Transverse colon (tissue), 4 donors: ENCODE results near the gene CYP4F2. TPM values are rescaled to one million over a fixed set of nuclear protein-coding genes. Genes with fewer than 3 reads are reported as not detected.

Experiments
- DNase-seq: peaks from one replicate; pipeline ENCODE4 v3.0.0-alpha.2; 2019
- H3K27ac ChIP-seq, 4 donors: fragments of 200-600 bp; sonication (generic); 2 replicates each; pipeline ENCODE4 v1.5.1; 2016 to 2018; ENCODE audit warnings: inconsistent platforms in 4 of 4
- H3K27me3 ChIP-seq: fragments of 200-600 bp; sonication (generic); 2 replicates; pipeline ENCODE4 v1.5.1; 2017; ENCODE audit warnings: inconsistent platforms
- H3K36me3 ChIP-seq, 4 donors: fragments of 200-600 bp; sonication (generic); 2 replicates each; pipeline ENCODE4 v1.5.1; 2017 to 2019; ENCODE audit warnings: inconsistent platforms in 4 of 4
- H3K4me1 ChIP-seq, 4 donors: fragments of 200-600 bp; sonication (generic); 2 replicates each; pipeline ENCODE4 v1.5.1; 2017 to 2020; ENCODE audit warnings: inconsistent platforms in 4 of 4
- H3K4me3 ChIP-seq, 4 donors: fragments of 200-600 bp; sonication (generic); 1 replicate in 1 of 4; 2 replicates in 3 of 4; pipeline versions ENCODE4 v1.5.1 to v1.6.1; 2017 to 2019; ENCODE audit warnings: inconsistent platforms in 4 of 4
- H3K9me3 ChIP-seq, 2 donors: fragments of 200-600 bp; sonication (generic); 2 replicates each; pipeline ENCODE4 v1.5.1; 2017 to 2019; ENCODE audit warnings: inconsistent platforms in 2 of 2
- CTCF ChIP-seq, 5 experiments: fragments of 200-600 bp in 3 of 5; fragments of 450-650 bp in 2 of 5; sonication (generic) in 3 of 5; IDR thresholded peaks; 1 replicate in 2 of 5; 2 replicates in 3 of 5; pipeline ENCODE4 v1.5.1; 2016 to 2017; ENCODE audit warnings: antibody characterized with exemption in 5 of 5, inconsistent platforms in 3 of 5, mild to moderate bottlenecking in 2 of 5, moderate library complexity in 1 of 5
- EP300 ChIP-seq: sonication (generic); formaldehyde crosslinking; IDR thresholded peaks from one replicate; pipeline ENCODE4 v1.6.1; 2017; ENCODE audit warnings: antibody characterized with exemption, low read depth
- POLR2A ChIP-seq: fragments of 450-650 bp; IDR thresholded peaks from one replicate; pipeline ENCODE4 v1.6.1; 2016; ENCODE audit warnings: antibody characterized with exemption, mild to moderate bottlenecking, moderate library complexity
- POLR2AphosphoS5 ChIP-seq, 3 donors: sonication (generic); formaldehyde crosslinking; IDR thresholded peaks; one replicate each; pipeline ENCODE4 v1.6.1; 2016; ENCODE audit warnings: antibody characterized with exemption in 3 of 3
- WGBS, 2 donors: methylation state at CpG; one replicate each; pipeline ENCODE4 v1.1.5; 2018; ENCODE audit warnings: low coverage in 1 of 2; 5-methylcytosine and 5-hydroxymethylcytosine counted together
- in situ Hi-C, 4 donors: fragments of 200-750 bp; cut with MboI; loops; one replicate each; pipeline versions ENCODE4 v1.15.0 to v1.15.1; 2017; ENCODE audit warnings: low sequenced_read_pairs in 3 of 4, low pct_ligation_motif_present in 1 of 4, low pct_unique_long_range_greater_than_20kb in 1 of 4
- intact Hi-C: fragments of 100-400 bp; cut with DNase I; formaldehyde crosslinking; loops from one replicate; pipeline ENCODE4 v1.15.1; 2023; ENCODE audit warnings: low total_unique reads
- total RNA-seq, 4 donors: library from RNA; depleted of rRNA; stranded (reverse); fragments of >200 nt; gene quantifications; one replicate each; pipeline ENCODE4 v1.1.0, GENCODE V29; 2016

CYP4F2 gene
- total RNA-seq, 4 donors from 2014 or later, result 24.2 to 166 (median 32.7) TPM

- intact Hi-C loops (no loop called here), in situ Hi-C loops (no loop called here)
- Histone ChIP-seq H3K4me3 (no peak overlapping the region), H3K36me3 (no peaks in the 10 kb centered on the region), H3K27me3 (peaks cover 13% of the 10 kb centered on the region), H3K27ac (no peak overlapping the region), H3K4me1 (peaks cover 0 to 7% (median 3%) of the 10 kb centered on the region in 4 donors), H3K9me3 (no peaks in the 10 kb centered on the region)
- TF ChIP-seq POLR2AphosphoS5 (IDR thresholded peaks at IDR 0.05) (no peak), POLR2A (no peak), CTCF (IDR thresholded peaks at IDR 0.05) (no peak), EP300 (no peak)
- no peak for DNase-seq
- WGBS, 2 donors, result 81 to 93% methylated on average over 6 to 16 of the region's 16 CpGs
These were observed 692 bp downstream of the CYP4F2 start for GRCh38 chr19:15897026-15897737.

GRCh38 chr19:15895876-15896430 is 1.9 kb downstream of the CYP4F2 start:
- Histone ChIP-seq H3K4me3 (no peak overlapping the region), H3K27me3 (peaks cover 13% of the 10 kb centered on the region), H3K4me1 (peaks cover 0 to 7% (median 3%) of the 10 kb centered on the region in 4 donors), H3K27ac (no peak overlapping the region), H3K36me3 (no peaks in the 10 kb centered on the region), H3K9me3 (no peaks in the 10 kb centered on the region)
- WGBS, 2 donors, result 77 to 85% methylated on average over 4 of the region's 4 CpGs
- no peak for TF ChIP-seq POLR2AphosphoS5 (IDR thresholded peaks at IDR 0.05)
- no peak for TF ChIP-seq POLR2A
- TF ChIP-seq CTCF (IDR thresholded peaks at IDR 0.05), result no peak
- intact Hi-C loops (no loop called here), in situ Hi-C loops (no loop called here)
- no peak for DNase-seq

- no peak overlapping the region for H3K4me3 ChIP-seq
- H3K9me3 ChIP-seq, result no peaks in the 10 kb centered on the region
- no peak for DNase-seq
- H3K27me3 ChIP-seq, result peaks cover 6% of the 10 kb centered on the region
- in situ Hi-C loops (no loop called here), intact Hi-C loops (no loop called here)
- TF ChIP-seq POLR2AphosphoS5 (IDR thresholded peaks at IDR 0.05) (no peak), EP300 (no peak), POLR2A (no peak), CTCF (IDR thresholded peaks at IDR 0.05) (no peak)
- H3K36me3 ChIP-seq, result no peaks in the 10 kb centered on the region
- WGBS, 2 donors, result 72 to 86% methylated on average over 1 to 2 of the region's 2 CpGs
- peaks cover 0 to 7% (median 3%) of the 10 kb centered on the region in 4 donors for H3K4me1 ChIP-seq
- no peak overlapping the region for H3K27ac ChIP-seq
These were observed 3.5 kb downstream of the CYP4F2 start for GRCh38 chr19:15894359-15894758.

- in situ Hi-C loops (no loop called here), intact Hi-C loops (no loop called here)
- Histone ChIP-seq H3K4me1 (peaks cover 0 to 7% (median 3%) of the 10 kb centered on the region in 4 donors), H3K27me3 (peaks cover 6% of the 10 kb centered on the region), H3K4me3 (no peak overlapping the region), H3K9me3 (no peaks in the 10 kb centered on the region), H3K27ac (peak overlapping the region in 3 of 4 donors; percentile 25 to 41 (median 33)), H3K36me3 (no peaks in the 10 kb centered on the region)
- TF ChIP-seq POLR2AphosphoS5 (IDR thresholded peaks at IDR 0.05) (peak in 1 of 3 donors; percentile 29), POLR2A (no peak)
- whole genome bisulfite sequencing, 2 donors, result 31% methylated on average over 7 of the region's 7 CpGs; no CpG with 5 or more reads in 1 of the 2 donors
- peak; percentile 80 for DNase-seq
These were observed 4.4 kb downstream of the CYP4F2 start for GRCh38 chr19:15893477-15893876.
